ENCODE results near the gene C2CD5. TPM values are rescaled to one million over a fixed set of nuclear protein-coding genes. Genes with fewer than 3 reads are reported as not detected.

Gene C2CD5
- polyA plus RNA-seq, 1 experiment: 11.0 TPM

- ChIA-PET POLR2A (interaction anchor here (0.6 kb wide), 1 partner anchor 408 kb away, joined by 5 read pairs; no protein-coding TSS in a partner anchor), CTCF (interaction anchor here (0.5 to 2.1 kb wide), 13 partner anchors 9 to 746 kb away, joined by 3 to 11 read pairs (median 3); no protein-coding TSS in a partner anchor)
- peak; percentile 76 for TF ChIP-seq CTCF (IDR thresholded peaks at IDR 0.05; ENCODE audit: insufficient read depth, low read depth, low read length)
- H3K27me3 ChIP-seq (ENCODE audit: control insufficient read depth, insufficient read depth, low read length): no peaks in the 10 kb centered on the region
- no peaks in the 10 kb centered on the region for H3K36me3 ChIP-seq (ENCODE audit: control insufficient read depth, insufficient read depth, low read length)
- H3K4me3 ChIP-seq (ENCODE audit: low read depth, low read length): no peak overlapping the region
- no peak for DNase-seq (ENCODE audit: low read depth)
These were observed 100.7 kb downstream of the C2CD5 start for GRCh38 chr12:22443379-22444316.

- CTCF ChIA-PET: interaction anchor here (0.7 to 1.2 kb wide), 3 partner anchors 10 to 21 kb away, joined by 3 to 5 read pairs (median 3); no protein-coding TSS in a partner anchor
- TF ChIP-seq CTCF (IDR thresholded peaks at IDR 0.05; ENCODE audit: insufficient read depth, low read depth, low read length): no peak
- POLR2A ChIA-PET: no interaction called here
- no peaks in the 10 kb centered on the region for H3K27me3 ChIP-seq (ENCODE audit: control insufficient read depth, insufficient read depth, low read length)
- no peak for DNase-seq (ENCODE audit: low read depth)
- H3K36me3 ChIP-seq (ENCODE audit: control insufficient read depth, insufficient read depth, low read length): no peaks in the 10 kb centered on the region
- no peak overlapping the region for H3K4me3 ChIP-seq (ENCODE audit: low read depth, low read length)
These were observed 107.1 kb downstream of the C2CD5 start for GRCh38 chr12:22437031-22437806.

- no peak for TF ChIP-seq CTCF (IDR thresholded peaks at IDR 0.05; ENCODE audit: insufficient read depth, low read depth, low read length)
- no peak for DNase-seq (ENCODE audit: low read depth)
- ChIA-PET CTCF (interaction anchor here (1.1 kb wide), 1 partner anchor 8 kb away, joined by 3 read pairs; no protein-coding TSS in a partner anchor), POLR2A (no interaction called here)
- Histone ChIP-seq H3K36me3 (ENCODE audit: control insufficient read depth, insufficient read depth, low read length) (no peaks in the 10 kb centered on the region), H3K4me3 (ENCODE audit: low read depth, low read length) (no peak overlapping the region), H3K27me3 (ENCODE audit: control insufficient read depth, insufficient read depth, low read length) (no peaks in the 10 kb centered on the region)
These were observed 108.8 kb downstream of the C2CD5 start for GRCh38 chr12:22435583-22435982.

- Histone ChIP-seq H3K36me3 (ENCODE audit: control insufficient read depth, insufficient read depth, low read length) (no peaks in the 10 kb centered on the region), H3K4me3 (ENCODE audit: low read depth, low read length) (no peak overlapping the region), H3K27me3 (ENCODE audit: control insufficient read depth, insufficient read depth, low read length) (no peaks in the 10 kb centered on the region)
- POLR2A ChIA-PET: no interaction called here
- no peak for DNase-seq (ENCODE audit: low read depth)
- TF ChIP-seq CTCF (IDR thresholded peaks at IDR 0.05; ENCODE audit: insufficient read depth, low read depth, low read length): no peak
- CTCF ChIA-PET: no interaction called here
These were observed 112.6 kb downstream of the C2CD5 start for GRCh38 chr12:22431693-22432251.

GRCh38 chr12:22416801-22417200 is 127.5 kb downstream of the C2CD5 start:
- Histone ChIP-seq H3K27me3 (ENCODE audit: control insufficient read depth, insufficient read depth, low read length) (no peaks in the 10 kb centered on the region), H3K4me3 (ENCODE audit: low read depth, low read length) (no peak overlapping the region), H3K36me3 (ENCODE audit: control insufficient read depth, insufficient read depth, low read length) (no peaks in the 10 kb centered on the region)
- no peak for DNase-seq (ENCODE audit: low read depth)
- ChIA-PET CTCF (no interaction called here), POLR2A (no interaction called here)
- TF ChIP-seq CTCF (IDR thresholded peaks at IDR 0.05; ENCODE audit: insufficient read depth, low read depth, low read length): no peak

Data from BJ (cell line).